Stomach smooth muscle (tissue), 2 donors: ENCODE measurements around the gene HSF2BP.

Experiments used
- H3K27ac ChIP-seq: one replicate; pipeline ENCODE4 v1.7.0; 2013; ENCODE audit warnings: mild to moderate bottlenecking, low read length, inconsistent platforms
- H3K27me3 ChIP-seq, 2 donors: one replicate each; pipeline ENCODE4 v1.7.0; 2013; ENCODE audit warnings: low read length in 2 of 2; ENCODE audit not compliant: insufficient read depth in 2 of 2, control insufficient read depth in 1 of 2
- H3K36me3 ChIP-seq, 2 donors: one replicate each; pipeline ENCODE4 v1.7.0; 2013; ENCODE audit warnings: low read length in 2 of 2; ENCODE audit not compliant: control insufficient read depth in 2 of 2, insufficient read depth in 2 of 2
- H3K4me1 ChIP-seq: one replicate; pipeline ENCODE4 v1.7.0; 2013; ENCODE audit warnings: low read length; ENCODE audit not compliant: control insufficient read depth, insufficient read depth
- H3K4me3 ChIP-seq, 2 donors: one replicate each; pipeline ENCODE4 v1.7.0; 2013; ENCODE audit warnings: low read length in 2 of 2
- H3K9ac ChIP-seq, 2 donors: one replicate each; pipeline ENCODE4 v1.7.0; 2013; ENCODE audit warnings: low read length in 2 of 2, mild to moderate bottlenecking in 1 of 2
- H3K9me3 ChIP-seq, 2 donors: one replicate each; pipeline ENCODE4 v1.7.0; 2013; ENCODE audit warnings: low read length in 2 of 2; ENCODE audit not compliant: control insufficient read depth in 2 of 2
- donor health status: healthy.
- donor health status: Pancreatic carcinoma.

Gene HSF2BP

GRCh38 chr21:43634618-43635017, 24.7 kb downstream of the HSF2BP start:
- Histone ChIP-seq H3K4me3 (no peak overlapping the region), H3K27ac (no peak overlapping the region), H3K9me3 (no peaks in the 10 kb centered on the region), H3K36me3 (no peaks in the 10 kb centered on the region), H3K27me3 (no peaks in the 10 kb centered on the region), H3K4me1 (no peaks in the 10 kb centered on the region), H3K9ac (no peak overlapping the region)

- H3K9ac ChIP-seq = no peak overlapping the region
- no peaks in the 10 kb centered on the region for H3K27me3 ChIP-seq
- peaks cover 0 to 4% of the 10 kb centered on the region in 2 donors for H3K9me3 ChIP-seq
These were observed 26.8 kb downstream of the HSF2BP start for GRCh38 chr21:43632373-43632905.

GRCh38 chr21:43631411-43632107, 27.7 kb downstream of the HSF2BP start:
- Histone ChIP-seq H3K27ac (no peak overlapping the region), H3K9me3 (peaks cover 0 to 4% of the 10 kb centered on the region in 2 donors), H3K4me3 (no peak overlapping the region), H3K4me1 (no peaks in the 10 kb centered on the region), H3K27me3 (no peaks in the 10 kb centered on the region), H3K36me3 (no peaks in the 10 kb centered on the region), H3K9ac (no peak overlapping the region)

More at GRCh38 chr21:43632373-43632905, 26.8 kb downstream of the HSF2BP start:
- no peaks in the 10 kb centered on the region for H3K4me1 ChIP-seq
- H3K36me3 ChIP-seq = no peaks in the 10 kb centered on the region
- H3K4me3 ChIP-seq = no peak overlapping the region
- H3K27ac ChIP-seq = no peak overlapping the region

DNA sequence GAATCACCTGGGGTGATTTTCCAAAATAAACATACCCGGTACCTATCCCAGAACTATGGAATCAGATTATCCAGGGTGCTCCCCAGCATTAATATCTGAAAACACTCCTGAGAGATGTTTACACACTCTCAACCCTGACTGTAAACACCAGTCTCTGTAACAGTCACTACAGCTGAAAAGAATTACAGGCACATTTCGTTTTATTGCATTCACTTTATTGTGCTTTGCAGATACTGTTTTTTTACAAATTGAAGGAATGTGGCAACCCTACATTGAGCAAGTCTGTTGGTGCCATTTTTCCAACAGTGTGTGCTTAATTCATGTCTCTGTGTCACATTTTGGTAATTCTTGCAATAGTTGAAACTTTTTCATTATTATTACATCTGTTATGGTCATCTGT, 31.8 kb downstream of the HSF2BP start:
- H3K4me1 ChIP-seq = no peaks in the 10 kb centered on the region
- H3K9ac ChIP-seq = no peak overlapping the region
- H3K4me3 ChIP-seq = no peak overlapping the region
- peaks cover 0 to 4% of the 10 kb centered on the region in 2 donors for H3K9me3 ChIP-seq
- no peaks in the 10 kb centered on the region for H3K36me3 ChIP-seq
- H3K27ac ChIP-seq = no peak overlapping the region
- no peaks in the 10 kb centered on the region for H3K27me3 ChIP-seq

DNA sequence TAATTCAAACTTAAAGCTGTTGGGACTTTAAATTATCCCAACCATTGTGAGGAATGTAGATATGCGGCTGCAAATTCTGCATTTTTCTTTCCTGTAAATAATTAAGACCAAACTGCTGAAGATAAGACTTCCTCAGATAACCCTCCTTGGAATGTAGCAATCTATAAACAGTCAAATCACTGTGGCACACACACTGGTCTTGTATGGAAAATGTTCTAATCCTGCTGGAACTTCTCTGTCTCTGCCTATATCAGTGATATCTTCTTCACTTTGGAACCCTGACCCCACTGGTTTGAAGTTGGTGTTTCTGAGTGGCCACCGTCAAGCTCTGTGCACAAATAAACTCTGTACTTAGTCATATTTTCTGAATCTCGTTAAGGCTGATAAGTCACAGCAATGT, 32.9 kb downstream of the HSF2BP start:
- H3K4me3 ChIP-seq = no peak overlapping the region
- H3K36me3 ChIP-seq = no peaks in the 10 kb centered on the region
- peaks cover 0 to 4% of the 10 kb centered on the region in 2 donors for H3K9me3 ChIP-seq
- no peak overlapping the region for H3K27ac ChIP-seq
- no peaks in the 10 kb centered on the region for H3K4me1 ChIP-seq
- H3K27me3 ChIP-seq = no peaks in the 10 kb centered on the region
- H3K9ac ChIP-seq = no peak overlapping the region

GRCh38 chr21:43624339-43624738, 34.9 kb downstream of the HSF2BP start:
- no peak overlapping the region for H3K4me3 ChIP-seq
- H3K9ac ChIP-seq = no peak overlapping the region
- H3K27ac ChIP-seq = no peak overlapping the region
- H3K27me3 ChIP-seq = no peaks in the 10 kb centered on the region
- H3K36me3 ChIP-seq = no peaks in the 10 kb centered on the region
- H3K9me3 ChIP-seq = peaks cover 4 to 12% of the 10 kb centered on the region in 2 donors
- no peaks in the 10 kb centered on the region for H3K4me1 ChIP-seq

- H3K9ac ChIP-seq = no peak overlapping the region
- H3K9me3 ChIP-seq = peaks cover 4 to 12% of the 10 kb centered on the region in 2 donors
- no peak overlapping the region for H3K4me3 ChIP-seq
- no peak overlapping the region for H3K27ac ChIP-seq
- no peaks in the 10 kb centered on the region for H3K36me3 ChIP-seq
- no peaks in the 10 kb centered on the region for H3K4me1 ChIP-seq
- no peaks in the 10 kb centered on the region for H3K27me3 ChIP-seq
These were observed 35.7 kb downstream of the HSF2BP start for GRCh38 chr21:43623588-43623987.

- Histone ChIP-seq H3K9ac (no peak overlapping the region), H3K36me3 (no peaks in the 10 kb centered on the region), H3K27me3 (no peaks in the 10 kb centered on the region), H3K4me3 (no peak overlapping the region), H3K27ac (no peak overlapping the region), H3K4me1 (no peaks in the 10 kb centered on the region), H3K9me3 (peaks cover 0 to 12% of the 10 kb centered on the region in 2 donors)
These were observed 36.5 kb downstream of the HSF2BP start for GRCh38 chr21:43622796-43623195.

GRCh38 chr21:43619856-43620255, 39.4 kb downstream of the HSF2BP start:
- Histone ChIP-seq H3K27ac (no peak overlapping the region), H3K9ac (no peak overlapping the region)

GRCh38 chr21:43619344-43619743, 39.9 kb downstream of the HSF2BP start:
- Histone ChIP-seq H3K4me3 (no peak overlapping the region), H3K36me3 (no peaks in the 10 kb centered on the region), H3K9me3 (peaks cover 0 to 12% of the 10 kb centered on the region in 2 donors), H3K27ac (no peak overlapping the region), H3K9ac (no peak overlapping the region), H3K27me3 (no peaks in the 10 kb centered on the region), H3K4me1 (no peaks in the 10 kb centered on the region)

More at GRCh38 chr21:43619856-43620255, 39.4 kb downstream of the HSF2BP start:
- H3K4me3 ChIP-seq = no peak overlapping the region
- H3K27me3 ChIP-seq = no peaks in the 10 kb centered on the region
- H3K9me3 ChIP-seq = peaks cover 0 to 12% of the 10 kb centered on the region in 2 donors
- H3K4me1 ChIP-seq = no peaks in the 10 kb centered on the region
- H3K36me3 ChIP-seq = no peaks in the 10 kb centered on the region

DNA sequence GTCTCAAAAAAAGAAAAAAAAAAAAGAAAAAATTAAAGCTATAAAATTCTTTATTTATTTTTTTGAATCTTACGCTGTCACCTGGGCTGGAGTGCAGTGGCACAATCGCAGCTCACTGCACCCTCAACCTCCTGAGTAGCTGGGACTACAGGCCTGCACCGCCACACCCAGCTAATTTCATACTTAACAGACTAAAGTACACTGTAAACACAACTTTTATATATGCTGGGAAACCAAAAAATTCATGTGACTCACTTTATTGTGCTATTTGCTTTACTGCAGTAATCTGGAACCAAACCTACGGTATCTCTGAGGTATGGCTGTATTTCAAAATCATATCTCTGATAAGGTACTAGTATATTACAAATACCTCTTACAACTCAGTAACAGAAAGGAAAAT, 40.3 kb downstream of the HSF2BP start:
- Histone ChIP-seq H3K27ac (no peak overlapping the region), H3K4me3 (no peak overlapping the region), H3K9ac (no peak overlapping the region)

More for the DNA sequence above, 40.3 kb downstream of the HSF2BP start:
- H3K36me3 ChIP-seq = no peaks in the 10 kb centered on the region
- H3K9me3 ChIP-seq = peaks cover 0 to 12% of the 10 kb centered on the region in 2 donors
- no peaks in the 10 kb centered on the region for H3K27me3 ChIP-seq
- H3K4me1 ChIP-seq = no peaks in the 10 kb centered on the region
